Central memory CD8-positive, alpha-beta T cell (primary cell): ENCODE measurements around the gene GTF2I.
A peak's percentile ranks its signal among the peaks of the same experiment; 100 is the strongest.

Experiments used
- ATAC-seq: fragments of 150-1000 bp; cut with Tn5 transposase; replicated peaks from 2 replicates; pipeline ENCODE4 v1.10.0; 2022; ENCODE audit warnings: mild to moderate bottlenecking, moderate FRiP score, moderate number of reproducible peaks; ENCODE audit not compliant: poor library complexity, severe bottlenecking; ENCODE audit errors: extremely low read depth
- DNase-seq, 2 donors: peaks; one replicate each; pipeline ENCODE4 v3.0.0; 2021; ENCODE audit warnings: low spot score in 2 of 2
- H3K27ac Mint-ChIP-seq: one replicate; pipeline ENCODE4 v1.8.0; 2022; ENCODE audit warnings: low read depth, mild to moderate bottlenecking, moderate library complexity, mixed read lengths
- H3K27me3 Mint-ChIP-seq: one replicate; pipeline ENCODE4 v1.8.0; 2022; ENCODE audit warnings: mixed read lengths
- H3K36me3 Mint-ChIP-seq: one replicate; pipeline ENCODE4 v1.8.0; 2022; ENCODE audit warnings: mild to moderate bottlenecking, moderate library complexity, mixed read lengths; ENCODE audit not compliant: insufficient read depth
- H3K4me1 Mint-ChIP-seq: one replicate; pipeline ENCODE4 v1.8.0; 2022; ENCODE audit warnings: mixed read lengths
- H3K4me3 Mint-ChIP-seq: one replicate; pipeline ENCODE4 v1.8.0; 2022; ENCODE audit warnings: mild to moderate bottlenecking, moderate library complexity, mixed read lengths
- H3K9me3 Mint-ChIP-seq: one replicate; pipeline ENCODE4 v1.8.0; 2022; ENCODE audit warnings: mixed read lengths

GTF2I gene

DNA sequence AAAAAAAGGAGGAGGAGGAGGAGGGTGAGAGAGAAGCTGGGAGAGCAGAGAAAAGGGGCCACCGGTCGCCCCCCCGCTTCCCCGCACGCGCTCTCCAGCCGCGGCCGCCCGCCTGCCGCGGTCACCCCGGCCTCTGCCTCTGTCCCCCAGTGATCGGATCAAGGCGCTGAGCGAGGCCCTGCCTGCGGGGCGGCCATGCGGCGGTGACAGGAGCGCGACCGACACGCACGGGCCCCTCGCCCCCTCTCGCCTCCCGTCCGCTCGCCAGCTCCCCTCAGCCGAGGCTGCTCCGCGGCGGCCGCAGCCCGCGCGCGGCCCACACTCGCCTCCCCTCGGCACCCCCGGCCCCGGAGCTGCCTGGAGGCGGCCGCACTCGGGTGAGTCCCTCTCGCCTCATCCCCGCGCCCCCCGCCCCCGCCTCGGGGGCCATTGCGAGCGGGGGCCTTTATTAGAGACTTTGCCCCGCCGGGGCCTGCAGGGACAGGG is at the start of gene GTF2I:
GTF2I (plus strand) TSS at position 27 of the 486 bp plus-strand sequence. CDS start 31,411 bp downstream, outside the sequence.
- peak within 1 kb of the TSS; percentile 99 for H3K27ac Mint-ChIP-seq
- H3K4me1 Mint-ChIP-seq = peaks cover 33% of the 10 kb centered on the region
- H3K36me3 Mint-ChIP-seq = peaks cover 25% of the 10 kb centered on the region
- no peaks in the 10 kb centered on the region for H3K27me3 Mint-ChIP-seq
- ATAC-seq (peak; percentile 35), DNase-seq (no peak)
- no peaks in the 10 kb centered on the region for H3K9me3 Mint-ChIP-seq
- H3K4me3 Mint-ChIP-seq = peak within 1 kb of the TSS; percentile 93

DNA sequence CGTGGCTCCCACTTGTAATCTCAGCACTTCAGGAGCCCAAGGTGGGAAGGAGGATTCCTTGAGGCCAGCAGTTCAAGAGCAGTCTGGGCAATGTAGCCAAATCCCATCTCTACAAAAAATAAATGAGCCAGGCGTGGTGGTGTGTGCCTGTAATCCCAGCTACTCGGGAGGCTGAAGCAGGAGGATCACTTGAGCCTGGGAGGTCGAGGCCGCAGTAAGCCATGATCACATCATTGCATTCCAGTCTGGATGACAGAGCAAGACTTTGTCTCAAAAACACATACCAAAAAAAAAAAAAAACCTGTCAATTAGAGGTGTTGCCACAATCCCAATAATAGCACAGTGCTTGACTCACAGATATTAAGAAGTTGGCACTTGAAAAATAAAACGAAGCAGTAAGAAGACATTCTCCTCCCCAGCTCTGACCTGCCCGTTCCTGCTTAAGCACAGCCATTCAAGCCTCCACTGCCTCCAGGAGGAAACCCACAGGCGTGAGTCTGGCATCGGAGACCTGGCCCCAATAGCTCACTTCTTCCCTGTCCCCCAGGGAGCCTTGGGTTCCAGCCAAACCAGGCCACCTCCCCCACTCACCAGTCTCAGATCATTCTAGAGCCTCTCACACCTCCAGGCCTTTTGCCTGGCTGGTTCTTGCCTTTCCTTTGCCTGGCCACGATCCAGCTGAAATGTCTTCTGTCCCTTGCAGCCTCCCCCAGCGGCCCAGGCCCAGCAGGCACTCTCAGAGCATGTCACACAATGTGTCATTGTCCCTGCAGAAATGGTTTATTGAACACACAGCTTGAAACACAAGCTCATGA is 45.3 kb upstream of the GTF2I start:
- Mint-ChIP-seq H3K27ac (peak overlapping the region; percentile 27), H3K27me3 (no peaks in the 10 kb centered on the region), H3K9me3 (no peaks in the 10 kb centered on the region), H3K4me3 (no peak overlapping the region), H3K4me1 (peaks cover under 1% of the 10 kb centered on the region), H3K36me3 (peaks cover 1% of the 10 kb centered on the region)
- ATAC-seq (no peak), DNase-seq (no peak)

GRCh38 chr7:74615933-74616780 is 41.4 kb upstream of the GTF2I start:
- Mint-ChIP-seq H3K27me3 (no peaks in the 10 kb centered on the region), H3K4me1 (peaks cover 6% of the 10 kb centered on the region), H3K4me3 (no peak overlapping the region), H3K27ac (peak overlapping the region; percentile 19), H3K36me3 (peaks cover 3% of the 10 kb centered on the region), H3K9me3 (no peaks in the 10 kb centered on the region)
- DNase-seq = no peak
- ATAC-seq = no peak

DNA sequence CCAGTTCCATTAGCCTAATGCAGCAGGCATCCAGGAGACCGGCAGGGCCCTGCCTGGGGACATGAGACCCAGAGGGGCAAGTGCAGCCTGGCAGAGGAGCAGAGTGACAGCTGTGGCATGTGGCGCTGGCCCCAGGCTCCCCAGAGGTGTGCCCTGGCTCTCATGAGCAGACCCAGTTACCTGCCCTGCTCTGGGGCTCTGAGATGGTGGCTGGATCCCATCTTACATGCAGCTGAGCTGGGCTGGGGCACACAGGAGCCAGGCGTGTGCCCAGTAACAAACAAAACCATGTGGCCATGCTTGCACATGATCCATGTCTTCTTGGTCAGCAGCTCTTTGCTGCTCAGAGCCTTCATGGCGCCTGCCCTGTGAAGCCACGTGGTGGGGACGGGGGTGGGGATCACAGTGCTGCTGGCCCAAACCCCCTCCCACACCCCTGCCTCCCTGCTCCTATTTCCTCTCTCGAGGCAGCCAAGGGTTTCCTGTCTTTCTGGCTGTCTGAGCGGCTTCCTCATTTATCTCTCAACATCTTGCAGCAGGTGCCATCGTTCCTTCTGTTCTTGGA is 40.3 kb upstream of the GTF2I start:
- ATAC-seq = no peak

GRCh38 chr7:74619235-74619860 is 38.2 kb upstream of the GTF2I start:
- H3K27me3 Mint-ChIP-seq = no peaks in the 10 kb centered on the region
- ATAC-seq (no peak), DNase-seq (no peak)
- H3K4me3 Mint-ChIP-seq = no peak overlapping the region
- peaks cover 6% of the 10 kb centered on the region for H3K4me1 Mint-ChIP-seq
- H3K9me3 Mint-ChIP-seq = no peaks in the 10 kb centered on the region
- H3K36me3 Mint-ChIP-seq = peaks cover 3% of the 10 kb centered on the region
- H3K27ac Mint-ChIP-seq = no peak overlapping the region

More for the DNA sequence above, 40.3 kb upstream of the GTF2I start:
- no peak for DNase-seq
- Mint-ChIP-seq H3K9me3 (no peaks in the 10 kb centered on the region), H3K4me3 (no peak overlapping the region), H3K27ac (no peak overlapping the region), H3K36me3 (peaks cover 3% of the 10 kb centered on the region), H3K4me1 (peaks cover 6% of the 10 kb centered on the region), H3K27me3 (no peaks in the 10 kb centered on the region)

- H3K4me1 Mint-ChIP-seq = peaks cover 11% of the 10 kb centered on the region
- ATAC-seq = no peak
- H3K36me3 Mint-ChIP-seq = peaks cover 3% of the 10 kb centered on the region
- no peak overlapping the region for H3K27ac Mint-ChIP-seq
- DNase-seq = no peak
- no peaks in the 10 kb centered on the region for H3K27me3 Mint-ChIP-seq
- H3K4me3 Mint-ChIP-seq = no peak overlapping the region
- no peaks in the 10 kb centered on the region for H3K9me3 Mint-ChIP-seq
Measured at GRCh38 chr7:74622228-74622749, 35.2 kb upstream of the GTF2I start.

GRCh38 chr7:74623135-74623534 is 34.4 kb upstream of the GTF2I start:
- no peaks in the 10 kb centered on the region for H3K27me3 Mint-ChIP-seq
- no peak overlapping the region for H3K27ac Mint-ChIP-seq
- DNase-seq = no peak
- H3K9me3 Mint-ChIP-seq = no peaks in the 10 kb centered on the region
- H3K4me3 Mint-ChIP-seq = no peak overlapping the region
- no peak for ATAC-seq
- peaks cover 6% of the 10 kb centered on the region for H3K4me1 Mint-ChIP-seq
- peaks cover 2% of the 10 kb centered on the region for H3K36me3 Mint-ChIP-seq

DNA sequence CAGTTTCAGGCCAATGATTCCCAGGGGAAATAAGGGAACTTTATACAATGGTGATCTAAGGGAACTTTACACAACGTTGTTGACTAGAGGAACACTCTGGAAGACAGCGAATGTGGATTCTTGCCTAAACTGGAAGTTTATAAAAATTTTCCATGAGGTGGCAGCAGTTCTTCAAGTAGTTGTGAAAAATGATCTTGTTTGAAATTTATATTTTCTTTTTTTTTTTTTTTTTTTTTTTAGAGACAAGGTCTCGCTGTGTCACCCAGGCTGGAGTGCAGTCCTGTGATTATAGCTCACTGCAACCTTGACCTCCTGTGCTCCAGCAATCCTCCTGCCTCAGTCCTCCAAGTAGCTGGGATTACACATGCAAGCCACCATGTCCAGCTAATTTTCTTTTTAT is 32.1 kb upstream of the GTF2I start:
- Mint-ChIP-seq H3K27me3 (no peaks in the 10 kb centered on the region), H3K9me3 (no peaks in the 10 kb centered on the region), H3K36me3 (no peaks in the 10 kb centered on the region), H3K4me3 (no peak overlapping the region), H3K27ac (no peak overlapping the region), H3K4me1 (peaks cover 6% of the 10 kb centered on the region)
- DNase-seq = no peak
- ATAC-seq = no peak

GRCh38 chr7:74627661-74628411 is 29.7 kb upstream of the GTF2I start:
- H3K4me3 Mint-ChIP-seq = no peak overlapping the region
- DNase-seq = no peak
- H3K9me3 Mint-ChIP-seq = no peaks in the 10 kb centered on the region
- ATAC-seq = no peak
- no peaks in the 10 kb centered on the region for H3K36me3 Mint-ChIP-seq
- H3K27ac Mint-ChIP-seq = no peak overlapping the region
- no peaks in the 10 kb centered on the region for H3K27me3 Mint-ChIP-seq
- peaks cover 6% of the 10 kb centered on the region for H3K4me1 Mint-ChIP-seq

DNA sequence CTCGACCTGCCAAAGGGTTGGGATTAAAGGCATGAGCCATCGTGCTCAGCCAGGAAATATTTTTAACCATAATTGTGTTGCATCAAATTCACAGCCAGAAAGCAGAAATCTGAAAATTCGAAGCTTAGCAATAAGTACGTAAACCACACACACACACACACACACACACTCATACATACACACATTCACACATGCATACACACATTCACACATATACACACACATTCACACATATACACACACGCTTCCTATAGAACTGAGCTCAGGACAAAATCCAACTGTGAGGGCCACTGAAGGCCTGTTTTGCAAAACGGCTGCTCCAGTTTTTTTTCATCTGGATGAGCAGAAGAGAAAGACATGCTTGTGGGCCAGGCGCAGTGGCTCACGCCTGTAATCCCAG is 25.0 kb upstream of the GTF2I start:
- H3K4me3 Mint-ChIP-seq = no peak overlapping the region
- ATAC-seq (no peak), DNase-seq (no peak)
- no peaks in the 10 kb centered on the region for H3K9me3 Mint-ChIP-seq
- no peaks in the 10 kb centered on the region for H3K36me3 Mint-ChIP-seq
- H3K27ac Mint-ChIP-seq = no peak overlapping the region
- no peaks in the 10 kb centered on the region for H3K4me1 Mint-ChIP-seq
- H3K27me3 Mint-ChIP-seq = no peaks in the 10 kb centered on the region

- Mint-ChIP-seq H3K4me3 (no peak overlapping the region), H3K36me3 (no peaks in the 10 kb centered on the region), H3K9me3 (no peaks in the 10 kb centered on the region), H3K4me1 (no peaks in the 10 kb centered on the region), H3K27ac (no peak overlapping the region), H3K27me3 (no peaks in the 10 kb centered on the region)
- DNase-seq (no peak), ATAC-seq (no peak)
Measured at GRCh38 chr7:74633451-74633921, 24.0 kb upstream of the GTF2I start.
